Tibial nerve (tissue), 4 donors: ENCODE results near the gene ZNHIT1. TPM values are rescaled to one million over a fixed set of nuclear protein-coding genes. Genes with fewer than 3 reads are reported as not detected.
"Not testable (repeated sequence)": the region's sequence is repeated elsewhere in the genome, so short reads cannot be mapped to it uniquely, and the experiment has no call there.

ENCODE experiments used
- DNase-seq, 2 donors: peaks; one replicate each; pipeline ENCODE4 v3.0.0-alpha.2; 2019; ENCODE audit warnings: low spot score in 2 of 2
- H3K27ac ChIP-seq, 4 donors: fragments of 200-600 bp; sonication (generic) in 3 of 4; one replicate each; pipeline ENCODE4 v1.5.1; 2017 to 2019; ENCODE audit warnings: mild to moderate bottlenecking in 1 of 4
- H3K27me3 ChIP-seq, 2 donors: fragments of 200-600 bp; sonication (generic) in 1 of 2; one replicate each; pipeline versions ENCODE4 v1.5.1 to v1.6.0; 2017 to 2019
- H3K36me3 ChIP-seq, 3 donors: fragments of 200-600 bp; sonication (generic); one replicate each; pipeline ENCODE4 v1.5.1; 2018 to 2019
- H3K4me1 ChIP-seq, 4 donors: fragments of 200-600 bp; sonication (generic) in 3 of 4; one replicate each; pipeline ENCODE4 v1.5.1; 2017 to 2019
- H3K4me3 ChIP-seq, 4 donors: fragments of 200-600 bp; sonication (generic) in 3 of 4; one replicate each; pipeline ENCODE4 v1.5.1; 2017 to 2019; ENCODE audit warnings: mild to moderate bottlenecking in 1 of 4, moderate library complexity in 1 of 4
- H3K9me3 ChIP-seq, 4 donors: fragments of 200-600 bp; sonication (generic) in 3 of 4; one replicate each; pipeline ENCODE4 v1.5.1; 2017 to 2019
- EP300 ChIP-seq, 2 donors: sonication (generic); formaldehyde crosslinking; IDR thresholded peaks; one replicate each; pipeline ENCODE4 v1.6.1; 2017; ENCODE audit warnings: antibody characterized with exemption in 2 of 2, mild to moderate bottlenecking in 1 of 2
- POLR2A ChIP-seq, 2 donors: fragments of 450-650 bp; IDR thresholded peaks; one replicate each; pipeline ENCODE4 v1.6.1; 2017; ENCODE audit warnings: antibody characterized with exemption in 2 of 2, mild to moderate bottlenecking in 2 of 2, moderate library complexity in 2 of 2
- WGBS, 2 donors: methylation state at CpG; one replicate each; pipeline ENCODE4 v1.1.5; 2018; 5-methylcytosine and 5-hydroxymethylcytosine counted together
- total RNA-seq, 4 donors: library from RNA; depleted of rRNA; stranded (reverse); fragments of >200 nt; gene quantifications; one replicate each; pipeline ENCODE4 v1.1.0, GENCODE V29; 2016
- TF ChIP-seq, protein P1 (sequence below), 5 experiments: fragments of 200-600 bp in 3 of 5; fragments of 450-650 bp in 2 of 5; sonication (generic) in 3 of 5; IDR thresholded peaks; one replicate each; pipeline ENCODE4 v1.5.1; 2016 to 2019; ENCODE audit warnings: antibody characterized with exemption in 5 of 5, mild to moderate bottlenecking in 3 of 5, moderate library complexity in 2 of 5

The ZNHIT1 gene
- total RNA-seq, 4 donors from 2014 or later, result 90.5 to 113 (median 99.3) TPM

DNA sequence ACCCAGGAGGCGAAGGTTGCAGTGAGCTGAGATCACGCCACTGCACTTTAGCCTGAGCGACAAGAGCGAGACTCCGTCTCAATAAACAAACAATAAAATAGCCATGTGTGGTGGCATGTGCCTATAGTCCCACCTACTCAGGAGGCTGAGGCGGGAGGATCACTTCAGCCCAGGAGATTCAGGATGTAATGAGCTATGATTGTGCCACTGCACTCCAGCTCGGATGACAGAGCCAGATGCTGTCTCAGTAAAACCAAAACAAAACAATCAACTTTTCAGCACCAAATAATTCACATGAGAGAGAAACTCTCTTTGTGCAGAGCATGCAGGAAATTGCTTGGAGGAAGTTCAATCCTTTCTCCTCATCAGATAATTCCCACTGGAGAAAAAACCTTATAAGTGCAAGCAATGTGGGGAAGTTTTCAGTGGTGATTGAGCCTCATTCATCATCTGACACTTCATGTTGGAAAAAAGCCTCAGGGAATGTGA is 40.3 kb downstream of the ZNHIT1 start:
- no peak for DNase-seq
- no peak overlapping the region for H3K27ac ChIP-seq
- no peaks in the 10 kb centered on the region for H3K4me1 ChIP-seq
- H3K4me3 ChIP-seq, result no peak overlapping the region
- H3K36me3 ChIP-seq, result no peaks in the 10 kb centered on the region
- TF ChIP-seq EP300 (IDR thresholded peaks at IDR 0.05) (no peak), POLR2A (IDR thresholded peaks at IDR 0.05) (no peak)
- TF ChIP-seq, protein P1, sequence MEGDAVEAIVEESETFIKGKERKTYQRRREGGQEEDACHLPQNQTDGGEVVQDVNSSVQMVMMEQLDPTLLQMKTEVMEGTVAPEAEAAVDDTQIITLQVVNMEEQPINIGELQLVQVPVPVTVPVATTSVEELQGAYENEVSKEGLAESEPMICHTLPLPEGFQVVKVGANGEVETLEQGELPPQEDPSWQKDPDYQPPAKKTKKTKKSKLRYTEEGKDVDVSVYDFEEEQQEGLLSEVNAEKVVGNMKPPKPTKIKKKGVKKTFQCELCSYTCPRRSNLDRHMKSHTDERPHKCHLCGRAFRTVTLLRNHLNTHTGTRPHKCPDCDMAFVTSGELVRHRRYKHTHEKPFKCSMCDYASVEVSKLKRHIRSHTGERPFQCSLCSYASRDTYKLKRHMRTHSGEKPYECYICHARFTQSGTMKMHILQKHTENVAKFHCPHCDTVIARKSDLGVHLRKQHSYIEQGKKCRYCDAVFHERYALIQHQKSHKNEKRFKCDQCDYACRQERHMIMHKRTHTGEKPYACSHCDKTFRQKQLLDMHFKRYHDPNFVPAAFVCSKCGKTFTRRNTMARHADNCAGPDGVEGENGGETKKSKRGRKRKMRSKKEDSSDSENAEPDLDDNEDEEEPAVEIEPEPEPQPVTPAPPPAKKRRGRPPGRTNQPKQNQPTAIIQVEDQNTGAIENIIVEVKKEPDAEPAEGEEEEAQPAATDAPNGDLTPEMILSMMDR (IDR thresholded peaks at IDR 0.05), result no peak
- H3K9me3 ChIP-seq, result no peaks in the 10 kb centered on the region
- H3K27me3 ChIP-seq, result peaks cover 0 to 9% of the 10 kb centered on the region in 2 donors
- 36 to 39% methylated on average over 7 of the region's 7 CpGs for WGBS, 2 donors

DNA sequence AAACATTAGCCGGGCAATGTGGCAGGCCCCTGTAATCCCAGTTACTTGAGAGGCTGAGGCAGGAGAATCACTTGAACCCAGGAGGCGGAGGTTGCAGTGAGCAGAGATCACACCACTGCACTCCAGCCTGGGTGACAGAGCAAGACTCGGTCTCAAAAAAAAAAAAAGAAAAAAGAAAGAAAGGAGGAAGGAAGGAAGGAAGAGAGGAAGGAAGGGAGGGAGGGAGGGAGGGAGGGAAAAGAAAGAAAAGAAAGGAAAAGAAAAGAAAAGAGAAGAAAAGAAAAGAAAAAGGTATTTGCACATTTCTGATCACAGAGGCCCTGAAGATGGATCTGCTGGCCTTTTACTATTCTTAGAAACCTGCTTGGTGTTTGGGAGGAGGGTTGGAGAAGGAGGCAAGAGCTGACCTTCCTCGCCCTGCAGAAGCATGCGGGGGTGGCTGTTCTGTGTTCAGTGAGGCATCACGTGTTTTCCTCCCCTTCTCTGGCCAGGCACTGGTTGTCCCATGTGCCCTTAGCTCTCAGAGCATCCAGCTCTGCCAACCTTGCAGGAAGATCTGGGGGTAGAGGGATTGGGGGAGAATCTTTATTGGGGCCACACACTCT is 46.2 kb downstream of the ZNHIT1 start:
- H3K4me3 ChIP-seq, H3K9me3 ChIP-seq, H3K27me3 ChIP-seq, DNase-seq, H3K4me1 ChIP-seq, H3K36me3 ChIP-seq, H3K27ac ChIP-seq: not testable (repeated sequence)
- 41 to 59% methylated on average over 6 of the region's 6 CpGs for WGBS, 2 donors

DNA sequence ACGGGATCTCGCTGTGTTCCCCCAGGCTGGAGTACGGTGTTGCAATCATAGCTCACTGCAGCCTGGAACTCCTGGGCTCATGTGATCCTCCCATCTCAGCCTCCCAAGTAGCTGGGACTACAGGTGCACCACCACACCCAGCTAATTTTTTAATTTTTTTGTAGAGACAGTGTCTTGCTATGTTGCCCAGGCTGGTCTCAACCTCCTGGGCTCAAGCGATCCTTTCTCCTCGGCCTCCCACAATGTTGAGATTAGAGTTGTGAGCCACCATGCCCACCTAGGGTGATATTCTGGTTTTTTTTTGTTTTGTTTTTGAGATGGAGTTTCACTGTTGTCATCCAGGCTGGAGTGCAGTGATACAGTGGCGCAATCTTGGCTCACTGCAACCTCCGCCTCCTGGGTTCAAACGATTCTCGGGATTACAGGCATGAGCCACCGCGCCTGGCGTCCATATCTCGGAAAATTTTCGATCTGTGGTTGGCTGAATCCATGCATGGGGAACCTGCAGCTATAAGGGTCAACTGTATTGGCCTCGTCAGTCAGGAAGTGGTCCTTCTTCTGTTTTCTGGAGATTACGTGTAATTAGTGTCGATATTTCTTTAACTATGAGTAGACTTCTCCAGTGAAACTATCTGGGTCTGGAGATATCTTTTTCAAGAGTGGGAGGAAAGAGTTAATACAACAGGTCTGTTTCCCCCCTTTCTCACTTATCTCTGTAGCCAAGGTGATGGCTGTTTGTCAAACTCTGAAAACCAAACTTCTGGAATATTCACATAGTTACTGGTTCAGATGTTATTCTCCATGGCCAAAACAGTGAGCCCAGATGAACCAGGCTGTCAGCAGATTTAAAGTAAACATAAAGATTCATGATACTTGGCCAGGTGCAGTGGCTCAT is 47.9 kb downstream of the ZNHIT1 start:
- H3K9me3 ChIP-seq, result no peaks in the 10 kb centered on the region
- TF ChIP-seq, protein P1 (IDR thresholded peaks at IDR 0.05), result no peak
- TF ChIP-seq POLR2A (IDR thresholded peaks at IDR 0.05) (no peak), EP300 (IDR thresholded peaks at IDR 0.05) (no peak)
- H3K27ac ChIP-seq, result no peak overlapping the region
- no peaks in the 10 kb centered on the region for H3K36me3 ChIP-seq
- no peaks in the 10 kb centered on the region for H3K4me1 ChIP-seq
- peaks cover 0 to 9% of the 10 kb centered on the region in 2 donors for H3K27me3 ChIP-seq
- DNase-seq, result no peak
- no peak overlapping the region for H3K4me3 ChIP-seq
- 82 to 87% methylated on average over 17 of the region's 17 CpGs for WGBS, 2 donors

DNA sequence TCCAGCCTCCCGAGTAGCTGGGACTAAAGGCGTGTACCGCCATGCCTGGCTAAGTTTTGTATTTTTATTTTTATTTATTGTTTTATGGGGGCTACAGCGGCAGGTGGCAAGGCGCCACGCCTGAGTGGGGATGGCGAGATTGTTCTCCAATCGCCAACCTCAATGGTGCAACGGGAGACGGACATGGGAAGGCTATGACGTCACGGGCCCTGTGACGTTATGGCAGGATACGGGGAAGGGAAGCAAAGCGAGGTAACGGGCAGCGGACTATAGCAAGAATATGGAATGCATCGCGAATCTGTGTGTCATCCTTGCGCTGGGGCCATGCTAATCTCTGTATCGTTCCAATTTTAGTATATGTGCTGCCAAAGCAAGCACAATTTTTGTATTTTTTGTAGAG is 51.7 kb downstream of the ZNHIT1 start:
- Histone ChIP-seq H3K27ac (no peak overlapping the region), H3K36me3 (no peaks in the 10 kb centered on the region), H3K9me3 (no peaks in the 10 kb centered on the region), H3K27me3 (peaks cover 0 to 5% of the 10 kb centered on the region in 2 donors), H3K4me3 (no peak overlapping the region), H3K4me1 (peaks cover 0 to 3% (median 0%) of the 10 kb centered on the region in 4 donors)
- no peak for DNase-seq
- WGBS, 2 donors, result 91 to 93% methylated on average over 21 of the region's 21 CpGs
- TF ChIP-seq EP300 (IDR thresholded peaks at IDR 0.05) (no peak), POLR2A (IDR thresholded peaks at IDR 0.05) (no peak)
- TF ChIP-seq, protein P1 (IDR thresholded peaks at IDR 0.05), result no peak

DNA sequence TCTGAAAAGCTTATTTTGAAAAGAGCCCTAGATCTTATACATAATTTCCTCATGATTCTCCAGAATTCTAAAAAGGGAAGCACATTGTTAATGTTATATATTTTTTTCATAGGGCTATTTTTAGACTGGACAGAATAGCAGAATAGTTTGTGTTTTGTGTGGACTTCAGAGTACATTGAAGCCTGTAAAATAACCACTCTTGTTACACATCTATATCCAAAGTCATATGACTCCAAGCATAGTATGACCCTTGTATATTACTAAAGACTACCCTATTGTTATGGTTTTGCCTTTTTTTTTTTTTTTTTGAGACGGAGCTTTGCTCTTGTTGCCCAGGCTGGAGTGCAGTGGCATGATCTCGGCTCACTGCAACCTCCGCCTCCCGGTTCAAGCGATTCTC is 53.1 kb downstream of the ZNHIT1 start:
- 36 to 47% methylated on average over 5 of the region's 5 CpGs for WGBS, 2 donors
- TF ChIP-seq, protein P1 (IDR thresholded peaks at IDR 0.05), result no peak
- TF ChIP-seq EP300 (IDR thresholded peaks at IDR 0.05) (no peak), POLR2A (IDR thresholded peaks at IDR 0.05) (no peak)
- Histone ChIP-seq H3K36me3 (no peaks in the 10 kb centered on the region), H3K4me3 (no peak overlapping the region), H3K4me1 (peaks cover 0 to 3% (median 0%) of the 10 kb centered on the region in 4 donors), H3K27ac (peak overlapping the region in 2 of 4 donors; percentile 30 to 41), H3K27me3 (peaks cover 0 to 5% of the 10 kb centered on the region in 2 donors), H3K9me3 (no peaks in the 10 kb centered on the region)
- no peak for DNase-seq
